Measurements from ENCODE around the gene GRIK2. TPM values are rescaled to one million over a fixed set of nuclear protein-coding genes. Genes with fewer than 3 reads are reported as not detected.

The GRIK2 gene
- total RNA-seq, 1 experiment from 2014 or later, result 0.29 TPM

- BruUV-seq (replicated peaks), result no TSS peak
- CTCF ChIA-PET, result no interaction called here
- H3K9me3 Mint-ChIP-seq (ENCODE audit: unreplicated experiment), result no peaks in the 10 kb centered on the region
Measured at GRCh38 chr6:101879782-101880181, 486.3 kb downstream of the GRIK2 start.

GRCh38 chr6:101883505-101883904, 490.0 kb downstream of the GRIK2 start:
- POLR2A ChIA-PET, result interaction anchor here (0.7 kb wide), 1 partner anchor 199 kb away, joined by 3 read pairs; no protein-coding TSS in a partner anchor
- no TSS peak for BruUV-seq (replicated peaks)
- no peaks in the 10 kb centered on the region for H3K36me3 ChIP-seq (ENCODE audit: control insufficient read depth, insufficient read depth, low read length)
- no peaks in the 10 kb centered on the region for H3K9me3 Mint-ChIP-seq (ENCODE audit: unreplicated experiment)
- peak overlapping the region; percentile 16 for H3K27ac Mint-ChIP-seq (ENCODE audit: unreplicated experiment)
- intact Hi-C loops (cut with micrococcal nuclease; ENCODE audit: unreplicated experiment), result loop anchor here (5.0 kb wide), 1 partner anchor 121 kb away; no protein-coding TSS in a partner anchor
- CTCF ChIA-PET, result no interaction called here
- H3K27me3 Mint-ChIP-seq (ENCODE audit: insufficient read depth, unreplicated experiment), result no peaks in the 10 kb centered on the region
- H3K4me1 Mint-ChIP-seq (ENCODE audit: low read depth, unreplicated experiment), result peaks cover 16% of the 10 kb centered on the region
- H3K36me3 Mint-ChIP-seq (ENCODE audit: insufficient read depth, unreplicated experiment), result no peaks in the 10 kb centered on the region
- DNase-seq, result peak; percentile 35 to 51
- H3K4me3 Mint-ChIP-seq (ENCODE audit: unreplicated experiment), result no peak overlapping the region
- H3K4me3 ChIP-seq (ENCODE audit: low read depth, low read length), result no peak overlapping the region
- no peaks in the 10 kb centered on the region for H3K27me3 ChIP-seq (replicated peaks; ENCODE audit: control insufficient read depth, insufficient read depth, low read length)
- TF ChIP-seq CTCF (IDR thresholded peaks at IDR 0.05; ENCODE audit: insufficient read depth in 1 of 2, low read depth in 1 of 2, low read length in 1 of 2, severe bottlenecking in 1 of 2, unreplicated experiment in 1 of 2), result no peak
- no peaks in the 10 kb centered on the region for H3K9me3 ChIP-seq
- peaks cover 16% of the 10 kb centered on the region; the same call in 1 of the 2 replicates for H3K4me1 ChIP-seq

More at GRCh38 chr6:101879782-101880181, 486.3 kb downstream of the GRIK2 start:
- H3K4me3 Mint-ChIP-seq (ENCODE audit: unreplicated experiment), result no peak overlapping the region
- Histone ChIP-seq H3K27me3 (replicated peaks; ENCODE audit: control insufficient read depth, insufficient read depth, low read length) (no peaks in the 10 kb centered on the region), H3K9me3 (no peaks in the 10 kb centered on the region), H3K4me3 (ENCODE audit: low read depth, low read length) (no peak overlapping the region), H3K36me3 (ENCODE audit: control insufficient read depth, insufficient read depth, low read length) (no peaks in the 10 kb centered on the region), H3K4me1 (peaks cover 19% of the 10 kb centered on the region; the same call in 1 of the 2 replicates)
- H3K4me1 Mint-ChIP-seq (ENCODE audit: low read depth, unreplicated experiment), result peaks cover 19% of the 10 kb centered on the region
- no peaks in the 10 kb centered on the region for H3K27me3 Mint-ChIP-seq (ENCODE audit: insufficient read depth, unreplicated experiment)
- no peak for TF ChIP-seq CTCF (IDR thresholded peaks at IDR 0.05; ENCODE audit: insufficient read depth in 1 of 2, low read depth in 1 of 2, low read length in 1 of 2, severe bottlenecking in 1 of 2, unreplicated experiment in 1 of 2)
- intact Hi-C loops (cut with micrococcal nuclease; ENCODE audit: unreplicated experiment), result loop anchor here (5.0 kb wide), 1 partner anchor 117 kb away; no protein-coding TSS in a partner anchor
- POLR2A ChIA-PET, result no interaction called here
- no peak overlapping the region for H3K27ac Mint-ChIP-seq (ENCODE audit: unreplicated experiment)
- no peak for DNase-seq
- H3K36me3 Mint-ChIP-seq (ENCODE audit: insufficient read depth, unreplicated experiment), result no peaks in the 10 kb centered on the region

DNA sequence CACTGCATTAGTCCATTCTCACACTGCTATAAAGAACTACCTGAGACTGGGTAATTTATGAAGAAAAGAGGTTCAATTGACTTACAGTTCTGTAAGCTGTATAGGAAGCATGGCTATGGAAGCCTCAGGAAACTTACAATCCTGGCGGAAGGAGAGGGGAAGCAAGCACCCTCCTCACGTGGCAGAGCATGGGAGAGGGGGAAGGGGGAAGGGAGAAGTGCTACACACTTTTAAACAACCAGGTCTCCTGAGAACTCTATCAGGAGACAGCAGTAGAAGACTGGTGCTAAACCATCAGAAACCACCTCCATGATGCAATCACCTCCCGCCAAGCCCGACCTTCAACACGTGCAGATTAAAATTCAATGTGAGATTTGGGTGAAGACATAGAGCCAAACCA, 494.0 kb downstream of the GRIK2 start:
- Mint-ChIP-seq H3K4me1 (ENCODE audit: low read depth, unreplicated experiment) (peaks cover 12% of the 10 kb centered on the region), H3K27me3 (ENCODE audit: insufficient read depth, unreplicated experiment) (no peaks in the 10 kb centered on the region), H3K36me3 (ENCODE audit: insufficient read depth, unreplicated experiment) (no peaks in the 10 kb centered on the region), H3K9me3 (ENCODE audit: unreplicated experiment) (no peaks in the 10 kb centered on the region), H3K4me3 (ENCODE audit: unreplicated experiment) (no peak overlapping the region), H3K27ac (ENCODE audit: unreplicated experiment) (no peak overlapping the region)
- H3K36me3 ChIP-seq (ENCODE audit: control insufficient read depth, insufficient read depth, low read length), result no peaks in the 10 kb centered on the region
- no peak overlapping the region for H3K4me3 ChIP-seq (ENCODE audit: low read depth, low read length)
- peaks cover 7% of the 10 kb centered on the region; the same call in 1 of the 2 replicates for H3K4me1 ChIP-seq
- POLR2A ChIA-PET, result no interaction called here
- CTCF ChIA-PET, result no interaction called here
- no peak for TF ChIP-seq CTCF (IDR thresholded peaks at IDR 0.05; ENCODE audit: insufficient read depth in 1 of 2, low read depth in 1 of 2, low read length in 1 of 2, severe bottlenecking in 1 of 2, unreplicated experiment in 1 of 2)
- intact Hi-C loops (cut with micrococcal nuclease; ENCODE audit: unreplicated experiment), result no loop called here
- no peak for DNase-seq
- H3K27me3 ChIP-seq (replicated peaks; ENCODE audit: control insufficient read depth, insufficient read depth, low read length), result no peaks in the 10 kb centered on the region
- no TSS peak for BruUV-seq (replicated peaks)
- no peaks in the 10 kb centered on the region for H3K9me3 ChIP-seq
